NB4 (cell line): ENCODE data around the gene CCR7.
"Not testable (repeated sequence)": the region's sequence is repeated elsewhere in the genome, so short reads cannot be mapped to it uniquely, and the experiment has no call there.

Experiments used
- CTCF ChIP-seq: IDR thresholded peaks from one replicate; pipeline ENCODE4 v1.5.1; 2012; ENCODE audit warnings: low read depth, low read length
- MYC ChIP-seq: IDR thresholded peaks from 2 replicates; pipeline ENCODE4 v1.6.1; 2011; ENCODE audit warnings: low read depth, low read length

GRCh38 chr17:40546497-40546896, 18.8 kb downstream of the CCR7 start:
- TF ChIP-seq CTCF, MYC: not testable (repeated sequence)
